Body of pancreas (tissue), 4 donors: ENCODE results near the gene APBA2.

Experiments used
- POLR2A ChIP-seq, 3 donors: fragments of 450-650 bp; IDR thresholded peaks; one replicate each; pipeline ENCODE4 v1.6.1; 2016; ENCODE audit warnings: antibody characterized with exemption in 3 of 3, mild to moderate bottlenecking in 2 of 3
- TF ChIP-seq, protein P1 (sequence below), 7 experiments: fragments of 450-650 bp in 4 of 7; fragments of 200-600 bp in 3 of 7; sonication (generic) in 3 of 7; IDR thresholded peaks; one replicate each; pipeline ENCODE4 v1.5.1; 2016 to 2019; ENCODE audit warnings: antibody characterized with exemption in 7 of 7

DNA sequence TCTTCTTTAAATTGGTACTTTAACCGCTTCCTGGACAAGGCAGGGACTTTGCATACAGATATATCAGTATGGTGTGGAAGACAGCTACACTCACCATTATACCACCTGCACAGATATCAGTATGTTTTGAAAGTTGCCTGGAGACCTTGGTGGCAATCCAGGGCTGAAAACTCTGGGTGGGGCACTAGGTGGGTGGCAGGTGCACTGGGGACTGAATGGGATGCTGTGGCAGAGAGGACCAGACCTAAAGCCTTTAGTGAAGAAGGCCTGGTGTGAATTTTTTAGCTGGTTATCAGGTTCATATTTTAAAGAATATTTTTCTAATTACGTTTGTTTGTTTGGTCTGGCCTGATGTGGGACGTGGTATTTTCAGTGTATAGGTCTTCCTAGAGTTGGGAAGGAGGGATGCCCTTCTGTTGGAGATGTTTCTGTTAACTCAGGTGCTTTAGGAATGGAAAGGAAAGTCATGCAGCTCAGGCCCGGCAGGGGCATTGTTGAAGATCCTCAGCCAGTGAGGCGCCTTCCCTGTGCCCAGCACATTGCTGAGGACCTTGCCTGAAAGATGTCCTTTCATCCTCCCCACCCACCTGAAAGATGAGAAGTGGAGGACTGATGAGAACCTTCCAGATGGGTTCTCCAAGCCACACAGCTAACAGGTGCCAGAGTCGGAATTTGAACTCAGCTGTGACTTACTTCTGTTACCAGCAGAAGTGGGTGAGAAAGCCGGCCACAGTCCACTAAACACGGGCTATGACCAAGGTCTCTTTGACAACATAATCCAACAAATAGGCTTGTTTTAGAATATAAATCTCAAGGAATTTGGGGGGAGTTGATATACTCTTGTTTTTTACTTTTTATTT, 77.3 kb downstream of the APBA2 start:
- TF ChIP-seq POLR2A (IDR thresholded peaks at IDR 0.05) = no peak
- TF ChIP-seq, protein P1, sequence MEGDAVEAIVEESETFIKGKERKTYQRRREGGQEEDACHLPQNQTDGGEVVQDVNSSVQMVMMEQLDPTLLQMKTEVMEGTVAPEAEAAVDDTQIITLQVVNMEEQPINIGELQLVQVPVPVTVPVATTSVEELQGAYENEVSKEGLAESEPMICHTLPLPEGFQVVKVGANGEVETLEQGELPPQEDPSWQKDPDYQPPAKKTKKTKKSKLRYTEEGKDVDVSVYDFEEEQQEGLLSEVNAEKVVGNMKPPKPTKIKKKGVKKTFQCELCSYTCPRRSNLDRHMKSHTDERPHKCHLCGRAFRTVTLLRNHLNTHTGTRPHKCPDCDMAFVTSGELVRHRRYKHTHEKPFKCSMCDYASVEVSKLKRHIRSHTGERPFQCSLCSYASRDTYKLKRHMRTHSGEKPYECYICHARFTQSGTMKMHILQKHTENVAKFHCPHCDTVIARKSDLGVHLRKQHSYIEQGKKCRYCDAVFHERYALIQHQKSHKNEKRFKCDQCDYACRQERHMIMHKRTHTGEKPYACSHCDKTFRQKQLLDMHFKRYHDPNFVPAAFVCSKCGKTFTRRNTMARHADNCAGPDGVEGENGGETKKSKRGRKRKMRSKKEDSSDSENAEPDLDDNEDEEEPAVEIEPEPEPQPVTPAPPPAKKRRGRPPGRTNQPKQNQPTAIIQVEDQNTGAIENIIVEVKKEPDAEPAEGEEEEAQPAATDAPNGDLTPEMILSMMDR (IDR thresholded peaks at IDR 0.05) = no peak
